ENCODE measurements around the gene RHEX.

Gene RHEX

GRCh38 chr1:206120406-206120805, 67.4 kb downstream of the RHEX start:
- no peak for DNase-seq

- DNase-seq: no peak
These were observed 68.3 kb downstream of the RHEX start for GRCh38 chr1:206121269-206121668.

GRCh38 chr1:206122686-206123085, 69.7 kb downstream of the RHEX start:
- DNase-seq: no peak

- DNase-seq: no peak
These were observed 72.4 kb downstream of the RHEX start for GRCh38 chr1:206125346-206125745.

- DNase-seq: no peak
These were observed 74.4 kb downstream of the RHEX start for GRCh38 chr1:206127336-206127735.

GRCh38 chr1:206128196-206128595, 75.2 kb downstream of the RHEX start:
- no peak for DNase-seq

- no peak for DNase-seq
These were observed 78.1 kb downstream of the RHEX start for GRCh38 chr1:206131037-206131436.

- DNase-seq: no peak
These were observed 80.9 kb downstream of the RHEX start for GRCh38 chr1:206133751-206134415.

- DNase-seq: no peak
These were observed 82.3 kb downstream of the RHEX start for GRCh38 chr1:206135248-206135647.

GRCh38 chr1:206136241-206136640, 83.3 kb downstream of the RHEX start:
- no peak for DNase-seq

GRCh38 chr1:206142011-206142410, 89.0 kb downstream of the RHEX start:
- DNase-seq: no peak

- DNase-seq: no peak
These were observed 89.8 kb downstream of the RHEX start for GRCh38 chr1:206142770-206143169.

GRCh38 chr1:206143537-206144172, 90.7 kb downstream of the RHEX start:
- no peak for DNase-seq

- DNase-seq: no peak
These were observed 91.6 kb downstream of the RHEX start for GRCh38 chr1:206144605-206145004.

- DNase-seq: no peak
These were observed 92.9 kb downstream of the RHEX start for GRCh38 chr1:206145771-206146290.

Measured in hematopoietic multipotent progenitor cell treated with erythropoietin and hydrocortisone succinate and interleukin-3 and kit ligand, for 6 days (in vitro differentiated cells).